Loucy (cell line): ENCODE measurements around the gene CEP128.

Experiments used
- H2AFZ ChIP-seq: fragments of 200-600 bp; sonication (generic); 2 replicates; pipeline ENCODE4 v1.6.0; 2016; ENCODE audit warnings: antibody characterized with exemption, mild to moderate bottlenecking, low read length, moderate library complexity
- H3F3A ChIP-seq: fragments of 200-600 bp; 2 replicates; pipeline ENCODE4 v1.6.0; 2016; ENCODE audit warnings: antibody characterized with exemption, low read depth, mild to moderate bottlenecking
- H3K27me3 ChIP-seq: fragments of 200-600 bp; sonication (generic); 2 replicates; pipeline ENCODE4 v1.6.1; 2014; ENCODE audit warnings: low read length, mild to moderate bottlenecking; ENCODE audit not compliant: insufficient read depth, poor library complexity, severe bottlenecking
- H3K36me3 ChIP-seq: fragments of 200-600 bp; sonication (generic); 2 replicates; pipeline ENCODE4 v1.6.1; 2016; ENCODE audit warnings: low read length; ENCODE audit not compliant: insufficient read depth
- H3K4me1 ChIP-seq: fragments of 200-600 bp; sonication (generic); 2 replicates; pipeline ENCODE4 v1.5.1; 2014; ENCODE audit warnings: low read length, mild to moderate bottlenecking; ENCODE audit not compliant: insufficient read depth, poor library complexity, severe bottlenecking
- H3K4me2 ChIP-seq: fragments of 200-600 bp; sonication (generic); 2 replicates; pipeline ENCODE4 v1.6.0; 2014; ENCODE audit warnings: antibody characterized with exemption, low read length, low read depth, mild to moderate bottlenecking; ENCODE audit not compliant: poor library complexity, severe bottlenecking
- H3K4me3 ChIP-seq: fragments of 200-600 bp; sonication (generic); 2 replicates; pipeline ENCODE4 v1.5.1; 2014; ENCODE audit warnings: low read length, mild to moderate bottlenecking, mixed read lengths; ENCODE audit not compliant: poor library complexity, severe bottlenecking
- H3K79me2 ChIP-seq: fragments of 200-600 bp; sonication (generic); 2 replicates; pipeline ENCODE4 v1.6.1; 2014; ENCODE audit warnings: low read length; ENCODE audit not compliant: insufficient read depth
- H3K9ac ChIP-seq: fragments of 200-600 bp; sonication (generic); 2 replicates; pipeline ENCODE4 v1.6.0; 2014; ENCODE audit warnings: mild to moderate bottlenecking, low read depth, low read length, moderate library complexity; ENCODE audit not compliant: poor library complexity, severe bottlenecking
- H3K9me2 ChIP-seq: fragments of 200-600 bp; sonication (generic); replicated peaks from 2 replicates; pipeline ENCODE4 v1.6.1; 2016; ENCODE audit warnings: low read depth, low read length, mixed read lengths
- H3K9me3 ChIP-seq: fragments of 200-600 bp; sonication (generic); 2 replicates; pipeline ENCODE4 v1.6.1; 2014; ENCODE audit warnings: mild to moderate bottlenecking, antibody characterized with exemption, low read length, low read depth; ENCODE audit not compliant: insufficient read depth
- H4K20me1 ChIP-seq: fragments of 200-600 bp; sonication (generic); 2 replicates; pipeline ENCODE4 v1.6.0; 2014; ENCODE audit warnings: antibody characterized with exemption, low read length, mild to moderate bottlenecking; ENCODE audit not compliant: insufficient read depth, poor library complexity, severe bottlenecking
- CTCF ChIP-seq: fragments of 200-600 bp; sonication (generic); conservative IDR thresholded peaks from 2 replicates; pipeline ENCODE4 v1.5.1; 2014; ENCODE audit warnings: mild to moderate bottlenecking, antibody characterized with exemption, low read length
- EZH2phosphoT487 ChIP-seq: fragments of 200-600 bp; IDR thresholded peaks from 2 replicates; pipeline ENCODE4 v1.6.1; 2018; ENCODE audit warnings: antibody characterized with exemption, mild to moderate bottlenecking, moderate library complexity, borderline replicate concordance

Gene CEP128

DNA sequence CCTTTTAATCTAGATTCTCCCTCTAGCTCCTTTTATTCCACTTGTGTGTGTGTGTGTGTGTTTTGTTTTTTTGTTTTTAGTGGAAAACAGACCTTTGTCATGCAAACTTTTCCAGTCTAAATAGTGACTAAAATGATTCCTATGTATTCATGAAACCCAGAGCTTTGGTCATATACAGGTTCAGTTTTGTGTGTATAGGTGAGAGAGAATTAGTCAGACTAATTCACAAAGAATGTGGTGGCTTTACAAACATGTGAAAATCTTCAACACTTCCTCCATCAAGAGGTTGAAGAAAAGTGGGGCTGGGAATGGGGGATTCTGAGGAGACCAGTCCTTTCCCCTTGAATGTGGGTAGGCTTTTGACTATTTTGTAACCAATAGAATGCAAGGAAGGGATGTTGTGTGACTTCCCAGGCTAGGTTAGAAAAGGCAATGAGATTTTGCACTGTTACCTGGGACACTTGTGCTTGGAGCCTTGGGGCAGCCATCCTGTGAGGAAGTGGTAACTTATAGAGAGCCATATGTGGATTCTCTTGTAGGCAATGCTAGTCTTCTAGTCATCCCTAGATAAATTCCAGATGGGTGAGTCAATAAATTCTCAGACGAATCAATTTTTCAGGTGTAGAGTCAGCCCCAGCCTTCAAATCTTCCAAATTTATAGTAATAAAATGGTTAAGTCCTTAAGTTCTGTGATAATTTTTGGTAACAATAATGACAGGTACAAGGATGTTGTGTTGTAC, 236.1 kb downstream of the CEP128 start:
- Histone ChIP-seq H3K79me2 (no peaks in the 10 kb centered on the region), H4K20me1 (no peaks in the 10 kb centered on the region), H3K9ac (no peak overlapping the region), H3F3A (no peaks in the 10 kb centered on the region), H3K36me3 (peaks cover 11% of the 10 kb centered on the region; the same call in 1 of the 2 replicates), H3K27me3 (no peaks in the 10 kb centered on the region), H3K9me3 (no peaks in the 10 kb centered on the region), H3K4me1 (no peaks in the 10 kb centered on the region), H3K4me2 (no peak overlapping the region), H3K9me2 (no peaks in the 10 kb centered on the region), H3K4me3 (no peak overlapping the region), H2AFZ (no peak overlapping the region)
- no peak for TF ChIP-seq CTCF
- TF ChIP-seq EZH2phosphoT487 = no peak

GRCh38 chr14:80700601-80701000, 240.9 kb downstream of the CEP128 start:
- TF ChIP-seq EZH2phosphoT487 (no peak), CTCF (no peak)

DNA sequence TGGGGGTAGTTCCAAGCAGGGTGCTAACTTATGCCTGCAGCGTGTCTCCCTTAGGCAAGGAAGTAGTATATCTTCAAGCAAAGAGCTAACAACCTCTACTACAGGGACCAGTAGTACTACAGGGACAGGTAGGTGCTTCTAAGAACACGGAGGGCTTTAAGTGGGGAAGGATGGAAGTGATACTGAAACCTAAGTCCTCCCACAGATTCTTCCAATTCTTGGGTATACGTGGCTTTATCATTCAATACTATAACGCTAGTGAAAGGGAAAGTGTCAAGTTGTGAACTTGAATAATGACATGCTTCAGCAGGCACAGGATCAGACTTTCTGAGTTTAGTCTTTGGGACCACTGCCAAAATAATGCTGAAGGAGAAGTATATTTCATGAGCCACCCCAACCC, 241.7 kb downstream of the CEP128 start:
- no peaks in the 10 kb centered on the region for H3K4me1 ChIP-seq
- H3K79me2 ChIP-seq = no peaks in the 10 kb centered on the region
- no peak overlapping the region for H2AFZ ChIP-seq
- H3K4me2 ChIP-seq = no peak overlapping the region
- no peak for TF ChIP-seq EZH2phosphoT487
- no peak for TF ChIP-seq CTCF
- peaks cover 2% of the 10 kb centered on the region; the same call in 1 of the 2 replicates for H3K36me3 ChIP-seq
- no peaks in the 10 kb centered on the region for H3K9me2 ChIP-seq
- H3K9me3 ChIP-seq = no peaks in the 10 kb centered on the region
- H3F3A ChIP-seq = no peaks in the 10 kb centered on the region
- no peaks in the 10 kb centered on the region for H3K27me3 ChIP-seq
- H3K4me3 ChIP-seq = no peak overlapping the region
- H4K20me1 ChIP-seq = no peaks in the 10 kb centered on the region
- no peak overlapping the region for H3K9ac ChIP-seq

More at GRCh38 chr14:80700601-80701000, 240.9 kb downstream of the CEP128 start:
- H3K9me2 ChIP-seq = no peaks in the 10 kb centered on the region
- no peaks in the 10 kb centered on the region for H4K20me1 ChIP-seq
- H3F3A ChIP-seq = no peaks in the 10 kb centered on the region
- no peak overlapping the region for H3K4me3 ChIP-seq
- H3K36me3 ChIP-seq = peaks cover 9% of the 10 kb centered on the region; the same call in 1 of the 2 replicates
- H3K9ac ChIP-seq = no peak overlapping the region
- no peak overlapping the region for H3K4me2 ChIP-seq
- no peaks in the 10 kb centered on the region for H3K4me1 ChIP-seq
- H3K27me3 ChIP-seq = no peaks in the 10 kb centered on the region
- no peak overlapping the region for H2AFZ ChIP-seq
- no peaks in the 10 kb centered on the region for H3K9me3 ChIP-seq
- no peaks in the 10 kb centered on the region for H3K79me2 ChIP-seq
